ENCODE measurements around the gene HEATR9.
A peak's percentile ranks its signal among the peaks of the same experiment; 100 is the strongest.

HEATR9 gene

GRCh38 chr17:35856603-35857002 is 12.1 kb downstream of the HEATR9 start:
- Mint-ChIP-seq H3K36me3 (ENCODE audit: low read depth) (peaks cover 22% of the 10 kb centered on the region), H3K4me3 (no peak overlapping the region), H3K27me3 (no peaks in the 10 kb centered on the region), H3K27ac (no peak overlapping the region), H3K9me3 (no peaks in the 10 kb centered on the region), H3K4me1 (ENCODE audit: low read depth) (peaks cover 9% of the 10 kb centered on the region)

DNA sequence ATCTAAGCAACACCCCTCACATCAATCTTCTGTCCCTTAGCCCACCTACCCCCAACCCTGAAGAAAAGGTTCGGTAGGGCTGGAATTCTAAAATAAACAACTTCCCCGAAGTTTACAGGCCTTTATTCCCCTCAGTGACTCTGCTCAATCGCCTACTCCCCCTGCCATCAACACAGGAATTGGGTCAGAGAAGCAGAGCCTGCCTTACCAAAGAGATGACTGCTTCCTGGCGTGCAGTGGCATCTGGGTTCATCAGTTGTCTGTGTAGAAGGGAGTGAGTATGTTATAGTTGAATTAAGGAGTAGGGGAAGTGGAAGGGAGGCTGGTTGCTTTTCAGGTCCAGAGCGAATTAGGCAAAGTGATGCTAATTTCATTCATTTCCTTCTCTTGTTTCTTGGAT is 12.7 kb downstream of the HEATR9 start:
- no peak overlapping the region for H3K4me3 Mint-ChIP-seq
- H3K27me3 Mint-ChIP-seq, result no peaks in the 10 kb centered on the region
- H3K4me1 Mint-ChIP-seq (ENCODE audit: low read depth), result peaks cover 9% of the 10 kb centered on the region
- H3K9me3 Mint-ChIP-seq, result no peaks in the 10 kb centered on the region
- H3K27ac Mint-ChIP-seq, result peak overlapping the region; percentile 22
- peaks cover 28% of the 10 kb centered on the region for H3K36me3 Mint-ChIP-seq (ENCODE audit: low read depth)

GRCh38 chr17:35849469-35850348 is 19.0 kb downstream of the HEATR9 start:
- Mint-ChIP-seq H3K4me1 (ENCODE audit: low read depth) (peaks cover 14% of the 10 kb centered on the region), H3K27ac (no peak overlapping the region), H3K9me3 (no peaks in the 10 kb centered on the region), H3K27me3 (no peaks in the 10 kb centered on the region), H3K4me3 (no peak overlapping the region), H3K36me3 (ENCODE audit: low read depth) (peaks cover 59% of the 10 kb centered on the region)

DNA sequence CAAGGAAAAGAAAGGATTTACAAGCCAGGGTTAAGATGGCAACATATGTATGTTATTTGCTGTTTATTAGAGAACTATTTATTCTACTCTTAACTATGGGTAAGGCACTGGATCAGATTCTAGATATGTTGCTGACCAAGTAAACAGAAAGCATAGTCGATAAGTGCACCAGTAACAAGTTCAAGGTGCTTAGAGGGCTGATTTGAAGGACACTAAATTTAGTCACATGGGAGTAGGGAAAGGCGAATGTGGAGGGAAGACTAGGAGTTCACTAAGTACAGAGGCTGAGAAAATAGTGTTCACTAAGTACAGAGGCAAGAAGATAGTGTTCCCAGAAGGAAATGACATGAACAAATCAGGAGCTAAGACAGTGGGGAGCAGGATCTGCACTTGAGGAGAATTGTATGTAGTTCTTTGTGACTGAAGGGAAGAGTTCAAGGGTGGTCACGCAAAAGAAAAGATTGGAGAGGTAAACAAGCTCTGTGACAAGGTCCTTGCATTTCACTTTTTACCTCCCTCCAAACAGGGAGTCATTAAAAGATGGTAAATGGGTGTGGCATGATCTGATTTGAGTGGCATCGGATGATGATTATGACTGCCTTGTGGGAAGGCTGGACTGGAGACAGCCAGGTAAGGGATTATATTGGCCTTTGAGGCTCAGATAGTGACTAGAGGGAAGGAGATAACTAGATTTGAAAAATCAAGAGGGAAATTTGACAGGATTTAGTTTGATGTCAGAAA is 20.9 kb downstream of the HEATR9 start:
- Mint-ChIP-seq H3K27ac (peak overlapping the region; percentile 0), H3K4me1 (ENCODE audit: low read depth) (peaks cover 14% of the 10 kb centered on the region), H3K4me3 (no peak overlapping the region), H3K27me3 (no peaks in the 10 kb centered on the region), H3K36me3 (ENCODE audit: low read depth) (peaks cover 67% of the 10 kb centered on the region), H3K9me3 (no peaks in the 10 kb centered on the region)

- Mint-ChIP-seq H3K27me3 (no peaks in the 10 kb centered on the region), H3K27ac (no peak overlapping the region), H3K36me3 (ENCODE audit: low read depth) (peaks cover 69% of the 10 kb centered on the region), H3K4me3 (no peak overlapping the region), H3K4me1 (ENCODE audit: low read depth) (peaks cover 14% of the 10 kb centered on the region), H3K9me3 (no peaks in the 10 kb centered on the region)
Observed at GRCh38 chr17:35847006-35847405, 21.7 kb downstream of the HEATR9 start.

GRCh38 chr17:35846055-35846809 is 22.5 kb downstream of the HEATR9 start:
- no peak overlapping the region for H3K4me3 Mint-ChIP-seq
- peaks cover 14% of the 10 kb centered on the region for H3K4me1 Mint-ChIP-seq (ENCODE audit: low read depth)
- H3K27me3 Mint-ChIP-seq, result no peaks in the 10 kb centered on the region
- H3K36me3 Mint-ChIP-seq (ENCODE audit: low read depth), result peaks cover 73% of the 10 kb centered on the region
- peak overlapping the region; percentile 10 for H3K27ac Mint-ChIP-seq
- H3K9me3 Mint-ChIP-seq, result no peaks in the 10 kb centered on the region

DNA sequence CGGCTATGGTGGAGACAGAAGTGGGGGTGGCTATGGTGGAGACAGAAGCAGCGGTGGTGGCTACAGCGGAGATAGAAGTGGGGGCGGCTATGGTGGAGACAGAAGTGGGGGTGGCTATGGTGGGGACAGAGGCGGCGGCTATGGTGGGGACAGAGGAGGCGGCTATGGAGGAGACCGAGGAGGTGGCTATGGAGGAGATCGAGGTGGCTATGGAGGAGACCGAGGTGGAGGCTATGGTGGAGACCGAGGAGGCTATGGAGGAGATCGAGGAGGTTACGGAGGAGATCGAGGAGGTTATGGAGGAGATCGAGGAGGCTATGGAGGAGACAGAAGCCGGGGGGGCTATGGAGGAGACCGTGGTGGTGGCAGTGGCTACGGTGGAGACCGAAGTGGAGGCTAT is 24.1 kb downstream of the HEATR9 start:
- no peak overlapping the region for H3K4me3 Mint-ChIP-seq
- no peaks in the 10 kb centered on the region for H3K9me3 Mint-ChIP-seq
- H3K27me3 Mint-ChIP-seq, result no peaks in the 10 kb centered on the region
- H3K4me1 Mint-ChIP-seq (ENCODE audit: low read depth), result peaks cover 12% of the 10 kb centered on the region
- H3K27ac Mint-ChIP-seq, result peak overlapping the region; percentile 10
- peaks cover 74% of the 10 kb centered on the region for H3K36me3 Mint-ChIP-seq (ENCODE audit: low read depth)

DNA sequence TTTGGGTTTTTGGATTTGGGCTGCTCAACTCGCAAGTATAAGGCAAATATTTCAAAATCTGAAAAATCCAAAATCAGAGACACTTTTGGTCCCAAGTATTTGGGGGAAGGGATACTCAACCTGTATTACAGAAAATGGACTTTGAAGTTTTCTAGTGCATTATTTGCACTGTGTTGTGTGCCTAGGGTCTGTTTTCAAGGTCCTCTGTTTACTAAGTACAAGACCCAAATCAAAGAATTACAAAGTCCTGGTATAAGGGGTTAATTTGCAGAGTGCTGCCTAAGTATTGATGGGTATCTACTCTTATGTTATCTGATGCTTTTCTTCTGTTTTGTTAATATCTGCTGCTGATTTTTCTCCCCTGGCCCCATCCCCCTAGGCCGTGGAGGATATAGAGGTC is 25.0 kb downstream of the HEATR9 start:
- no peaks in the 10 kb centered on the region for H3K27me3 Mint-ChIP-seq
- H3K4me3 Mint-ChIP-seq, result no peak overlapping the region
- peak overlapping the region; percentile 41 for H3K27ac Mint-ChIP-seq
- H3K4me1 Mint-ChIP-seq (ENCODE audit: low read depth), result peaks cover 11% of the 10 kb centered on the region
- H3K9me3 Mint-ChIP-seq, result no peaks in the 10 kb centered on the region
- H3K36me3 Mint-ChIP-seq (ENCODE audit: low read depth), result peaks cover 73% of the 10 kb centered on the region

GRCh38 chr17:35842239-35842638 is 26.5 kb downstream of the HEATR9 start:
- peaks cover 74% of the 10 kb centered on the region for H3K36me3 Mint-ChIP-seq (ENCODE audit: low read depth)

GRCh38 chr17:35841505-35841904 is 27.2 kb downstream of the HEATR9 start:
- Mint-ChIP-seq H3K4me1 (ENCODE audit: low read depth) (peaks cover 13% of the 10 kb centered on the region), H3K9me3 (no peaks in the 10 kb centered on the region), H3K27me3 (no peaks in the 10 kb centered on the region), H3K27ac (no peak overlapping the region), H3K36me3 (ENCODE audit: low read depth) (peaks cover 75% of the 10 kb centered on the region), H3K4me3 (no peak overlapping the region)

More at GRCh38 chr17:35842239-35842638, 26.5 kb downstream of the HEATR9 start:
- Mint-ChIP-seq H3K27ac (no peak overlapping the region), H3K27me3 (no peaks in the 10 kb centered on the region), H3K4me1 (ENCODE audit: low read depth) (peaks cover 15% of the 10 kb centered on the region), H3K9me3 (no peaks in the 10 kb centered on the region), H3K4me3 (no peak overlapping the region)

- Mint-ChIP-seq H3K36me3 (ENCODE audit: low read depth) (peaks cover 75% of the 10 kb centered on the region), H3K9me3 (no peaks in the 10 kb centered on the region), H3K27ac (no peak overlapping the region), H3K4me3 (no peak overlapping the region), H3K4me1 (ENCODE audit: low read depth) (peaks cover 10% of the 10 kb centered on the region), H3K27me3 (no peaks in the 10 kb centered on the region)
Observed at GRCh38 chr17:35841101-35841500, 27.6 kb downstream of the HEATR9 start.

GRCh38 chr17:35825206-35825605 is 43.5 kb downstream of the HEATR9 start:
- no peaks in the 10 kb centered on the region for H3K27me3 Mint-ChIP-seq
- no peaks in the 10 kb centered on the region for H3K9me3 Mint-ChIP-seq
- H3K4me1 Mint-ChIP-seq (ENCODE audit: low read depth), result no peaks in the 10 kb centered on the region
- H3K36me3 Mint-ChIP-seq (ENCODE audit: low read depth), result peaks cover 77% of the 10 kb centered on the region
- no peak overlapping the region for H3K27ac Mint-ChIP-seq
- H3K4me3 Mint-ChIP-seq, result no peak overlapping the region

DNA sequence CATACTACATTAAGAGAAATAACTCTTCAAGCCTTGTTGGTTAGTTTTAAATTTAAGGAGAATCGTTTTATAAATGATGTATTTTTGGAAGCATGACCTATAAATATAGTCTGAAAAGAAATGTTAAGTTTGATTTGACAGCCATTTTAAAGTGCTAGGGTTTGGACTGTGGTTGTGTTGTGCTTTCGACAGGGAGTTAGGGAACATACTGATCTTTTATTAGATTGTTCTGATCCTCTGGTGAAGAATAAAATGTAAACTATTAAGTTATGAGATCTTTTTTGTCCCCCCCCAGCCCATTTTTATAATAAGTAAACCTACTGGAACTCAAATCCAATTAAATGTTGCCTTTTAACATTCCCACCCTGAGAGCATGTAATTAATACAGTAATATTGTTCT is 47.4 kb downstream of the HEATR9 start:
- no peak overlapping the region for H3K4me3 Mint-ChIP-seq
- H3K27me3 Mint-ChIP-seq, result no peaks in the 10 kb centered on the region
- peaks cover 21% of the 10 kb centered on the region for H3K4me1 Mint-ChIP-seq (ENCODE audit: low read depth)
- no peaks in the 10 kb centered on the region for H3K9me3 Mint-ChIP-seq
- H3K36me3 Mint-ChIP-seq (ENCODE audit: low read depth), result peaks cover 83% of the 10 kb centered on the region
- no peak overlapping the region for H3K27ac Mint-ChIP-seq

DNA sequence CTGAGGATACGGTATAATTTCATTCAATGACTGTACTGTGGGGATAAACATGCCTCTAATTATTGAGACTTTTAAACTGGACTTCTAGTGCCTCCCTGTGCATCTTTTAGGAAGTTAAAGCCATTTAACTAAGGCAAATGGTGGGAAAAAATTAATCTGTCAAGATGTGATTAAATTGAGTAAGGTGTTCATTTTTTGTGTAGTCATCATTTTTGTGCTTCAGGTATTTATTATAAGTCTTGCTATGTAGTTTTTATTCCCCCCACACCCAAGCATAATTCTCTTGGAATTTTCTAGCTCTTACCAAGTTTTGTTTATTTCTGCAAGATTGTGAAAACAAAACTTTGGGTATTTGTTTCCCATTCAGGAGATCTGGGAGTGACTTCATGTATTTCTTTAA is 49.2 kb downstream of the HEATR9 start:
- peak overlapping the region; percentile 59 for H3K27ac Mint-ChIP-seq
- peaks cover 82% of the 10 kb centered on the region for H3K36me3 Mint-ChIP-seq (ENCODE audit: low read depth)
- no peak overlapping the region for H3K4me3 Mint-ChIP-seq
- peaks cover 38% of the 10 kb centered on the region for H3K4me1 Mint-ChIP-seq (ENCODE audit: low read depth)
- H3K9me3 Mint-ChIP-seq, result no peaks in the 10 kb centered on the region
- H3K27me3 Mint-ChIP-seq, result no peaks in the 10 kb centered on the region

DNA sequence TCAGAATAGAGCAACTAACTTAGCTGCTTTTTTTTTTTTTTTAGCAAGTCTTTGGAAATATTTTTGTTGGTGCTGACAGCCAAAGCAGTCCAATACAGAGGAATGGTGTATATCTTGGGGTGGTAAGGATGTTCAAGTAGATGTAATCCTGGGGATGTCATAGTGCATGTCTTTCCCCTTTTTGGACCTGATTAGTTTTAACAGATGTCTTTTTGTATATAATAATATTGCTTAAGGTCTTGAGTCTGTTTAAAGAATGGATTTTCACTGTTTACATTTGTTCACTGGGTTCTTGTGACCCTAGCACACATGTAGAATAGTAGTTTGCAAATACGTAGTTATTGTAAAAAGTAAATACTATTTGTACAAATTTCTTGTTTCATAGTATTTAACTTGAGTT is 51.5 kb downstream of the HEATR9 start:
- Mint-ChIP-seq H3K4me3 (no peak overlapping the region), H3K27ac (no peak overlapping the region), H3K9me3 (no peaks in the 10 kb centered on the region), H3K36me3 (ENCODE audit: low read depth) (peaks cover 76% of the 10 kb centered on the region), H3K4me1 (ENCODE audit: low read depth) (peaks cover 56% of the 10 kb centered on the region), H3K27me3 (no peaks in the 10 kb centered on the region)

Measured in stimulated activated naive CD8-positive, alpha-beta T cell treated with anti-CD3 and anti-CD28 coated beads, Interleukin-15, Interleukin-2, amounts not matched to agents 100 ng/mL and 50 ng/mL, for 24 hours (primary cell).